Mesenchymal stem cell (in vitro differentiated cells and primary cell): Measurements from ENCODE around the gene DTX1.
A peak's percentile ranks its signal among the peaks of the same experiment; 100 is the strongest.

ENCODE experiments used
- DNase-seq: peaks from one replicate; pipeline ENCODE4 v3.0.0-alpha.2; 2013
- H2AFZ ChIP-seq: one replicate; pipeline ENCODE4 v1.6.1; 2013; ENCODE audit warnings: low read depth, mild to moderate bottlenecking, control low read depth, inconsistent platforms, low read length, moderate library complexity
- H2AK5ac ChIP-seq: 2 replicates; pipeline ENCODE4 v1.6.1; 2013; ENCODE audit warnings: low read length, moderate library complexity, mild to moderate bottlenecking, inconsistent platforms; ENCODE audit not compliant: severe bottlenecking
- H2BK120ac ChIP-seq: one replicate; pipeline ENCODE4 v1.6.1; 2013; ENCODE audit warnings: low read depth, mild to moderate bottlenecking, inconsistent platforms, low read length, moderate library complexity
- H2BK12ac ChIP-seq, 2 experiments: one replicate each; pipeline ENCODE4 v1.6.1; 2013; ENCODE audit warnings: inconsistent platforms in 2 of 2, low read length in 2 of 2, mild to moderate bottlenecking in 2 of 2, moderate library complexity in 2 of 2, control low read depth in 1 of 2
- H2BK15ac ChIP-seq: one replicate; pipeline ENCODE4 v1.6.1; 2013; ENCODE audit warnings: mild to moderate bottlenecking, low read depth, inconsistent platforms; ENCODE audit not compliant: poor library complexity, severe bottlenecking
- H2BK5ac ChIP-seq: 2 replicates; pipeline ENCODE4 v1.6.1; 2013; ENCODE audit warnings: low read depth, mild to moderate bottlenecking, low read length, control low read depth, inconsistent platforms; ENCODE audit not compliant: poor library complexity, severe bottlenecking
- H3K14ac ChIP-seq, 2 experiments: one replicate each; pipeline ENCODE4 v1.6.1; 2013; ENCODE audit warnings: inconsistent platforms in 2 of 2, low read length in 2 of 2, control low read depth in 1 of 2, mild to moderate bottlenecking in 1 of 2, moderate library complexity in 1 of 2
- H3K18ac ChIP-seq, 2 experiments: one replicate each; pipeline ENCODE4 v1.6.1; 2013; ENCODE audit warnings: inconsistent platforms in 2 of 2, low read length in 2 of 2, control low read depth in 1 of 2, low read depth in 1 of 2, mild to moderate bottlenecking in 1 of 2
- H3K23ac ChIP-seq, 2 experiments: one replicate each; pipeline ENCODE4 v1.6.1; 2013; ENCODE audit warnings: inconsistent platforms in 2 of 2, low read length in 2 of 2, mild to moderate bottlenecking in 2 of 2, moderate library complexity in 2 of 2, control low read depth in 1 of 2
- H3K27ac ChIP-seq: 2 replicates; pipeline ENCODE4 v1.5.1; 2013; ENCODE audit warnings: mild to moderate bottlenecking, moderate library complexity, low read length, control low read depth, inconsistent platforms; ENCODE audit not compliant: poor library complexity, severe bottlenecking
- H3K27me3 ChIP-seq, 2 experiments: 2 replicates each; pipeline versions ENCODE4 v1.6.1 to v1.7.0; 2013; ENCODE audit warnings: low read length in 2 of 2, mild to moderate bottlenecking in 2 of 2, moderate library complexity in 2 of 2, control low read depth in 1 of 2, inconsistent platforms in 1 of 2; ENCODE audit not compliant: control insufficient read depth in 1 of 2, insufficient read depth in 1 of 2
- H3K36me3 ChIP-seq, 2 experiments: 2 replicates each; pipeline versions ENCODE4 v1.6.1 to v1.7.0; 2013; ENCODE audit warnings: low read length in 2 of 2, control low read depth in 1 of 2, inconsistent platforms in 1 of 2, low read depth in 1 of 2, mild to moderate bottlenecking in 1 of 2; ENCODE audit not compliant: insufficient read depth in 2 of 2, control insufficient read depth in 1 of 2
- H3K4ac ChIP-seq, 2 experiments: one replicate each; pipeline ENCODE4 v1.6.1; 2013; ENCODE audit warnings: inconsistent platforms in 2 of 2, low read length in 2 of 2, mild to moderate bottlenecking in 2 of 2, moderate library complexity in 2 of 2, control low read depth in 1 of 2, low read depth in 1 of 2
- H3K4me1 ChIP-seq: 2 replicates; pipeline ENCODE4 v1.6.1; 2013; ENCODE audit warnings: low read depth, low read length, control low read depth; ENCODE audit not compliant: control insufficient read depth, insufficient read depth
- H3K4me2 ChIP-seq: 2 replicates; pipeline ENCODE4 v1.6.1; 2013; ENCODE audit warnings: low read length, mild to moderate bottlenecking, inconsistent platforms; ENCODE audit not compliant: poor library complexity, severe bottlenecking
- H3K4me3 ChIP-seq, 2 experiments: 2 replicates each; pipeline versions ENCODE4 v1.5.1 to v1.7.0; 2013; ENCODE audit warnings: low read length in 2 of 2, mild to moderate bottlenecking in 2 of 2, control low read depth in 1 of 2, low read depth in 1 of 2; ENCODE audit not compliant: insufficient read depth in 1 of 2
- H3K79me1 ChIP-seq: replicated peaks from 2 replicates; pipeline ENCODE4 v1.6.1; 2013; ENCODE audit warnings: mild to moderate bottlenecking, control low read depth, low read length, inconsistent platforms; ENCODE audit not compliant: poor library complexity, severe bottlenecking
- H3K9ac ChIP-seq: 2 replicates; pipeline ENCODE4 v1.7.0; 2013; ENCODE audit warnings: mild to moderate bottlenecking, low read length, moderate library complexity
- H3K9me3 ChIP-seq: 2 replicates; pipeline ENCODE4 v1.7.0; 2013; ENCODE audit warnings: mild to moderate bottlenecking, low read length; ENCODE audit not compliant: control insufficient read depth
- H4K8ac ChIP-seq: one replicate; pipeline ENCODE4 v1.6.1; 2013; ENCODE audit warnings: inconsistent platforms, mild to moderate bottlenecking, low read length, moderate library complexity
- H4K91ac ChIP-seq: one replicate; pipeline ENCODE4 v1.6.1; 2013; ENCODE audit warnings: mild to moderate bottlenecking, low read length, inconsistent platforms
- WGBS: methylation state at CpG from one replicate; pipeline ENCODE4 v1.1.7; 2013; ENCODE audit warnings: mixed read lengths; 5-methylcytosine and 5-hydroxymethylcytosine counted together

Gene DTX1

DNA sequence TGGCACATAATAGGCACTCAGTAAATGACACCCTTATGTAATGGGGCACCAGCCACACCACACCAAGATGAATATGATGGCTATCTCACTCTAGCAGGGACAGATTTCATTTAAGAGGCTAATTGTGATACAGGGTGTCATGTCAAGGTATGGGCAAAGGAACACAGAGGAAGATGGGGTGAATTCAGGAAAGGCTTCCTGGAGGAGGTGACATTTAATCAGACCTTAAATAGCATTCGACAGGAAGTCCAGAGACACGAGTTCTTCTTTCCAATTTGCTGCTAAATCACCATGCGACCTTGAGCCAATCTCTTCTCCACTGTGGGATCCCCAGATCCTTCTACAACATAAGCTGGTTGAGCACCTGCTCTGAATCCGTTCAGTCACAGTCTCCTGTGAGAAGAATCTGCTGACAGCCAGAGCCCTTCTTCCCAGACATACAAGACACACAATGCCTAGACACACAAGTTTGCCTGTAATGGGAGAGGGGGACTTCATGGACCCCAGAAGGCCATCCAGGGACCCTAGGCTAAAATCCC, 1.5 kb upstream of the DTX1 start:
- H3K4ac ChIP-seq, result no peak overlapping the region
- no peak overlapping the region for H4K8ac ChIP-seq
- 68% methylated on average over 3 of the region's 4 CpGs for WGBS
- H3K36me3 ChIP-seq, result no peaks in the 10 kb centered on the region
- DNase-seq, result no peak
- H2AFZ ChIP-seq, result no peak overlapping the region
- H2BK15ac ChIP-seq, result no peak overlapping the region
- no peak overlapping the region for H3K23ac ChIP-seq
- peaks cover 80 to 84% of the 10 kb centered on the region in 2 experiments for H3K27me3 ChIP-seq
- H2BK12ac ChIP-seq, result no peak overlapping the region
- H3K14ac ChIP-seq, result no peak overlapping the region
- no peak overlapping the region for H3K4me2 ChIP-seq
- no peak overlapping the region for H2BK5ac ChIP-seq
- no peak overlapping the region for H4K91ac ChIP-seq
- no peaks in the 10 kb centered on the region for H3K9me3 ChIP-seq
- no peak overlapping the region for H3K18ac ChIP-seq
- no peak overlapping the region for H2AK5ac ChIP-seq
- peaks cover 12% of the 10 kb centered on the region for H3K4me1 ChIP-seq
- no peaks in the 10 kb centered on the region for H3K79me1 ChIP-seq
- H3K27ac ChIP-seq, result no peak overlapping the region
- H3K9ac ChIP-seq, result no peak overlapping the region
- no peak overlapping the region for H3K4me3 ChIP-seq
- no peak overlapping the region for H2BK120ac ChIP-seq

GRCh38 chr12:113055594-113056380, 743 bp upstream of the DTX1 start:
- Histone ChIP-seq H3K36me3 (no peaks in the 10 kb centered on the region), H2AK5ac (no peak overlapping the region)

DNA sequence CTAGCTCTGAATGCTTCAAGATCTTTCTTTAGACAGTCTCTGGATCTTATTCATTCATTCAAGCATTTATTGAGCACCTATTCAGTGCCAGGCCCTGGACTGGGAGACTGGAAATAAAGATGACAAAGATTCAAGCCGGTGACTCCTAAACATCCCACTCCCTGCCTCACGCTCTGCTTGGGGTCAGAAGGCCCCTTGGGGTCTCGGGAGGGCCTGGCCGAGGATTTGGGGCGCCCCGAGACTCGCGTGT, 224 bp upstream of the DTX1 start:
- no peak overlapping the region for H2BK120ac ChIP-seq
- H3K23ac ChIP-seq, result no peak overlapping the region
- no peak overlapping the region for H2BK5ac ChIP-seq
- H3K79me1 ChIP-seq, result no peaks in the 10 kb centered on the region
- WGBS, result 48% methylated on average over 3 of the region's 8 CpGs
- no peaks in the 10 kb centered on the region for H3K9me3 ChIP-seq
- no peak overlapping the region for H4K91ac ChIP-seq
- peaks cover 79 to 93% of the 10 kb centered on the region in 2 experiments for H3K27me3 ChIP-seq
- no peak overlapping the region for H2BK15ac ChIP-seq
- DNase-seq, result no peak
- H2AFZ ChIP-seq, result no peak overlapping the region
- no peak overlapping the region for H3K9ac ChIP-seq
- H2AK5ac ChIP-seq, result no peak overlapping the region
- H3K18ac ChIP-seq, result no peak overlapping the region
- H3K4ac ChIP-seq, result no peak overlapping the region
- H3K4me3 ChIP-seq, result peak overlapping the region; percentile 31 to 59
- H3K36me3 ChIP-seq, result no peaks in the 10 kb centered on the region
- no peak overlapping the region for H3K14ac ChIP-seq
- peak overlapping the region; percentile 79 for H3K4me2 ChIP-seq
- H3K4me1 ChIP-seq, result peaks cover 11% of the 10 kb centered on the region
- H4K8ac ChIP-seq, result no peak overlapping the region
- no peak overlapping the region for H2BK12ac ChIP-seq
- no peak overlapping the region for H3K27ac ChIP-seq

More at GRCh38 chr12:113055594-113056380, 743 bp upstream of the DTX1 start:
- no peak overlapping the region for H2BK120ac ChIP-seq
- H3K4me3 ChIP-seq, result no peak overlapping the region
- H3K4ac ChIP-seq, result no peak overlapping the region
- no peak overlapping the region for H2AFZ ChIP-seq
- H3K79me1 ChIP-seq, result no peaks in the 10 kb centered on the region
- H3K14ac ChIP-seq, result no peak overlapping the region
- no peak overlapping the region for H2BK5ac ChIP-seq
- H4K91ac ChIP-seq, result no peak overlapping the region
- no peak overlapping the region for H3K23ac ChIP-seq
- H3K9me3 ChIP-seq, result no peaks in the 10 kb centered on the region
- H3K9ac ChIP-seq, result no peak overlapping the region
- H4K8ac ChIP-seq, result no peak overlapping the region
- peaks cover 11% of the 10 kb centered on the region for H3K4me1 ChIP-seq
- DNase-seq, result no peak
- H3K27ac ChIP-seq, result no peak overlapping the region
- H3K18ac ChIP-seq, result no peak overlapping the region
- H3K4me2 ChIP-seq, result no peak overlapping the region
- 69% methylated on average over 11 of the region's 13 CpGs for WGBS
- H2BK15ac ChIP-seq, result no peak overlapping the region
- H2BK12ac ChIP-seq, result no peak overlapping the region
- H3K27me3 ChIP-seq, result peaks cover 82 to 88% of the 10 kb centered on the region in 2 experiments

GRCh38 chr12:113057565-113058485, 1.3 kb downstream of the DTX1 start:
- H3K18ac ChIP-seq, result no peak overlapping the region
- no peak overlapping the region for H2BK12ac ChIP-seq
- H3K14ac ChIP-seq, result no peak overlapping the region
- H3K4me2 ChIP-seq, result no peak overlapping the region
- 57% methylated on average over 44 of the region's 44 CpGs for whole genome bisulfite sequencing
- H3K27me3 ChIP-seq, result peaks cover 73 to 89% of the 10 kb centered on the region in 2 experiments
- H3K27ac ChIP-seq, result no peak overlapping the region
- H2AFZ ChIP-seq, result no peak overlapping the region
- no peak overlapping the region for H3K9ac ChIP-seq
- no peak overlapping the region for H3K4me3 ChIP-seq
- H2AK5ac ChIP-seq, result no peak overlapping the region
- H3K9me3 ChIP-seq, result no peaks in the 10 kb centered on the region
- no peak overlapping the region for H2BK120ac ChIP-seq
- H4K91ac ChIP-seq, result no peak overlapping the region
- no peak overlapping the region for H3K23ac ChIP-seq
- no peak overlapping the region for H2BK5ac ChIP-seq
- no peaks in the 10 kb centered on the region for H3K79me1 ChIP-seq
- no peak overlapping the region for H3K4ac ChIP-seq
- no peaks in the 10 kb centered on the region for H3K36me3 ChIP-seq
- H3K4me1 ChIP-seq, result peaks cover 16% of the 10 kb centered on the region
- H4K8ac ChIP-seq, result no peak overlapping the region
- no peak for DNase-seq
- H2BK15ac ChIP-seq, result no peak overlapping the region
